Renal cortex interstitium (tissue), 15 donors: ENCODE measurements around the gene RNF212. TPM values are rescaled to one million over a fixed set of nuclear protein-coding genes. Genes with fewer than 3 reads are reported as not detected.

Source experiments
- DNase-seq, 11 donors: peaks; one replicate each; pipeline ENCODE4 v3.0.0-alpha.2; 2013; ENCODE audit warnings: low read depth in 9 of 11, low spot score in 4 of 11; ENCODE audit errors: extremely low read depth in 1 of 11
- long read RNA-seq, 16 experiments: transcript quantifications; one replicate each; lab custom pipeline, GENCODE V29; 2026
- polyA plus RNA-seq, 3 donors: library from polyadenylated mRNA; unstranded; fragments of 120-200 nt; gene quantifications; one replicate each; pipeline ENCODE4 v1.2.1, GENCODE V29; 2013; ENCODE audit not compliant: insufficient read length in 3 of 3

The RNF212 gene, protein sequence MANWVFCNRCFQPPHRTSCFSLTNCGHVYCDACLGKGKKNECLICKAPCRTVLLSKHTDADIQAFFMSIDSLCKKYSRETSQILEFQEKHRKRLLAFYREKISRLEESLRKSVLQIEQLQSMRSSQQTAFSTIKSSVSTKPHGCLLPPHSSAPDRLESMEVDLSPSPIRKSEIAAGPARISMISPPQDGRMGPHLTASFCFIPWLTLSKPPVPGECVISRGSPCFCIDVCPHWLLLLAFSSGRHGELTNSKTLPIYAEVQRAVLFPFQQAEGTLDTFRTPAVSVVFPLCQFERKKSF
- 10 to 100 TPM in 2 of 3 donors, 1 to 10 TPM in 1; 9.4 to 19.3 (median 10.0) TPM for polyA plus RNA-seq
- long read RNA-seq, donor 1, partial matches to known transcripts = 0 of 1 reads
- long read RNA-seq, donor 1, other reads (novel, unspliced or antisense) = 0 of 1 reads
- long read RNA-seq, donor 2, partial matches to known transcripts = 0 of 2 reads
- long read RNA-seq, donor 2, other reads (novel, unspliced or antisense) = 0 of 2 reads
- long read RNA-seq, donor 3, partial matches to known transcripts = 0 of 1 reads
- long read RNA-seq, donor 3, other reads (novel, unspliced or antisense) = 0 of 1 reads
- long read RNA-seq, donor 4, partial matches to known transcripts = 0 of 1 reads
- long read RNA-seq, donor 4, other reads (novel, unspliced or antisense) = 0 of 1 reads
- long read RNA-seq, donor 5 = 0 reads
- long read RNA-seq, donor 6, partial matches to known transcripts = 0 of 1 reads
- long read RNA-seq, donor 6, other reads (novel, unspliced or antisense) = 0 of 1 reads
- long read RNA-seq, donor 7, partial matches to known transcripts = 0 of 1 reads
- long read RNA-seq, donor 7, other reads (novel, unspliced or antisense) = 0 of 1 reads
- long read RNA-seq, donor 8 = 0 reads
- long read RNA-seq, donor 9, partial matches to known transcripts = 0 of 1 reads
- long read RNA-seq, donor 9, other reads (novel, unspliced or antisense) = 0 of 1 reads
- long read RNA-seq, donor 10 = 0 reads
- long read RNA-seq, donor 11 = 0 reads
- long read RNA-seq, donor 12 = 0 reads
- long read RNA-seq, donor 13 = 0 reads
- long read RNA-seq, donor 14 = 0 reads
- long read RNA-seq, donor 15, partial matches to known transcripts = 0 of 1 reads
- long read RNA-seq, donor 15, other reads (novel, unspliced or antisense) = 0 of 1 reads
- long read RNA-seq, donor 16, partial matches to known transcripts = 0 of 1 reads
- long read RNA-seq, donor 16, other reads (novel, unspliced or antisense) = 0 of 1 reads

DNA sequence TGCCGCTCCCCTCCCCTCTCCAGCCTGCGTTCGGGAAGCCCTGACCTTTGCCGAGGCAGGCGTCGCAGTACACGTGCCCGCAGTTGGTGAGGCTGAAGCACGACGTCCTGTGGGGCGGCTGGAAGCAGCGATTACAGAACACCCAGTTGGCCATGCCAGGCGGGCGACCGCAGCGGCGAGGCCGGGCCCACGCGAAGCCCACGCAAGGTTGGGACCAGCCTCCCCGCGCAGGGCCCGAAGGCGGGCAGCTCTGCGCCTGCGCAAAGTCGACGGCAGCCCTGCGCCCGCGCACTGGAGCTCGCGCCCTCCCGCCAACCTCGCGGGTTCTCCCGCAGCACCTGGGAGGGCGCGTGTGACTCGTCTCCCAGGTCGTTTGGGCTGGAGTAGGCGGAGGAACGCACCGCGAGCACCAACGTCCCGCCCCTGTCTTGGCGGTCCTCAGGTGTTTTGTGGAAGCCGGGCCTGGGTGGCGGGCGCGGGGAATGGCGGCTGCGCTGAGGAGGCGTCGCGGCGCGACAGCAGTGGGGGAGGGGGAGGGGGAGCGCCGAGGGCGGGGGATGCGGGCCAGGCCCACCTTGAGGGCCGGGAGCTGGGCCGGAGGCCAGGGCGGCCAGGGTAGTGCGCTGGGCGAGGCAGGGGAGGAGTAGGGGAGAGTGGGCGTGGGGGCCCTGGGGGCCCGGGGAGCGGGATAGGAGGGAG lies at the start of gene RNF212:
Gene RNF212, minus strand, starts transcription at position 254 of the 699 bp plus-strand sequence. Its CDS starts 100 bp downstream, at position 154.
- peak in 2 of 11 donors; percentile 21 to 34 for DNase-seq

DNA sequence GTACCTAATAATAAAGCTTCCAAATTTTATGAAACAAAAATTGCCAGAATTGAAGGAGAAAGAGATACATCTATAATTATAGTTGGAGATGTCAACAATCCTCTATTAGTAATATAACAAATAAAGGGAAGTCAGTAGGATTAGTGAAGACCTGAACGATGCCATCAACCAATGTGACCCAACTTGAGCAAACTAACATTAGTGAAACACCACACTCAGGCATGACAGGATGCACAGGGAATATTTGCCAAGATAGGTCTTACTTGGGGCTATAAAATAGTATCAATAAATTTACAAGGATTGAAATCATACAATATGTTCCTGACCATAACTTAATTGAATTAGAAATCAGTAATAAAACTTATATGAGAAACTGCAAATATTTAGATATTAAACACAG lies 47.0 kb upstream of the RNF212 start:
- no peak for DNase-seq

DNA sequence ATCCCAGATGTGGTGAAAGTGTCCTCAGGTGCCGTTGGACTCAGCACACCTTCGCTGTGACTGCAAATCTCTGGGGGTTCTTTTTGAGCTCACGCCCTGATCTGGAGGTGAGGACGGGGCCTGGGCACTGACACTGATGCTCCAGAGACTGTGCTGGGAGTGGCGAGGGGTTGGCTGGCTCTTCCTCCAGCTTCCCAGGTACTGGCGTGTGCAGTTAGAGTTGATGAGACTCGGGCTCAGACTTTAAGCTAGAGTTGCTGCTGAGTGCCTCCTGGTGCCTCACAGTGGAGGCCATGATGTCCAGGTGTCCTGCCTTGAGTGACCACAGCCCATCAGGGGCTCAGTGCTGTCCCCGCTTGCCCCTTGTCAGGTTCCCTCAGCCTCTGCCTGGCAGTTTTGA lies 42.7 kb upstream of the RNF212 start:
- DNase-seq = no peak

DNA sequence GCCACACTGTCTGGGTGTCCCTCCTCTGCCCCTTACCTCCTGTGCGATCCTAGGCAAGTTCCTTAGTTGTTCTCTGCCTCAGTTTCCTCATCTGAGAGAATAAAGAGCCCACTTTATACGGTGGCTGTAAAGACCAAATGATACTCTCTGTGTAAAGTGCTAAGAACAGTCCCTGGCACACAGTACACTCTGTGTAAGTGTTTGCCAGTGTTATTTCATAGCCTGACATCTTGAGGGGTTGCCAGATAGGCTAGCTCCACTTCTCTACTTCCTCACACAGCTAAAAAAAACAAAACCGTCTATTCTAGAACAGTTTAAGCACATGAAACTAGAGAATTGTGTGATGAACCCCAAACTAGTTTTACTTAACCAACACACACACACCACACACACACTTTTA lies 42.0 kb upstream of the RNF212 start:
- no peak for DNase-seq

DNA sequence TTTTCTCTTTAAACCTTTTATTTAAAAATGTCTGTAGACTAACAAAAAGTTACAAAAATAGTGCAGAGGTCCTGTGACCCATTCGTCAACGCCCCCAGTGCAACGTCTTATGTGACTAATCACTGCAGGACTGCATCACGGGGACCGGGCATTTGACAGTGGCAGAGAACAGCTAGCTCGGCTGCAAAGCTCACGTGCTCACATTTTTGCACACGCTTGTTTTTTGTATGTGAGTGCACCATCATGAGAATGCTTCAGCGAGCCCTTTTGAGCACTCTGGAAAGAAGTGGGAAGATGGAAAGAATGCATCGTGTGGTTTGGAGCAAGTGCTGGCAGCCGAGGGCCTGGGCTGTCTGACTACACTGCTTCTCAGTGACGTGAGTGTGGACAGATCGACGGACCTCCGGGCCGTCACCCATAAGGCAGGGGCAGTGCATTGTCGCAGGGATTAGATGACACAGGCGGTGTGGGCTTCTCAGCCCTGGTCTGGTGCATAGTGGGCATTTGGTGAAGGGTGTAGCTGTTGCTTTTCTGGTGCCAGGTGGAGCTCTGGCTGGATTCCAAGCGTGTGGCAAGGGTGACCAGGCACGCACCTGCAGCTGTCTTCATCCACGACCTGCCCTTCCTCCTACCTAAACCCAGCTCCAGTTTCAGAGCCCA lies 41.3 kb upstream of the RNF212 start:
- DNase-seq = no peak

DNA sequence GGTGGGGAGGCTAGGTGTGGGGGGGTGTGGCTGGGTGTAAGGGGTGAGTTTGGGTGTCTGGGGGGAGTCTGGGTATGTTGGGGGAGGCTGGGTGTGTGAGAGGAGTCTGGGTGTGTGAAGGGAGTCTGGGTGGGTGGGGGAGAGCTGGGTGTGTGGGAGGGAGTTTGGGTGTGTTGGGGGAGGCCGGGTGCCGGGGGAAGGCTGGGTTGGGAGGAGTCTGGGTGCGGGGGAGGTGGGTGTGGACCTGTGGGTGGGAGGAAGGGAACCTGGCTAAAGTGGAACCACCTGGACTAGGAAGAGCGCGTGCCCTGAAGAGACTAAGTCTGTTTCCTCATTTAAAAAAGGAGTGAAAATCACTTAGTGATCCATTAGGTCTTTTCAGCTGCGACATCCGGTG lies 40.8 kb upstream of the RNF212 start:
- no peak for DNase-seq

DNA sequence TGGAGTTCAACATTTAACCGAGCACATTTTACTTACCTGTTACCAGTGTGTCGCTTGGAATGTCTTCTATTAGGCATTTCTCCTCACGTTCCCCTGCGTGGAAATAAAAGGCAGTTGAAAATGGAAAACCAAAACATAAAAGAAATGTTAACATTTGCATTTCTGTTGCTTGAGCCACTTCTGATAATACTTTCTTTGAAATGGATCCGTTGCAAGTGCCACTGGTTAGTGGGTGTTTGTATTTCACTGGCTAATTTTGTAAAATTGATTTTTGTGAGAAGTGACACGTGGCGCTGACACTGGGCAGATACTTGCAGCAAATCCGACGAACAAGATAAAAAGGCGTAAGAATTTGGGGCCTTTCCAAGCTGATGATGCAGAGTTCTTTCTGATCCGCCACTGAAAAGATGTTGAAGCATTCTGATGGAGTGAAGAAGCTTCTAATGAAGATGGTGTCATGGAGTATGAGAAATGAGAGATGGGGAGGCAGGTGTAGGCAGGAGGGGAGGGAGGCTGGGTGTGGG lies 40.3 kb upstream of the RNF212 start:
- no peak for DNase-seq

DNA sequence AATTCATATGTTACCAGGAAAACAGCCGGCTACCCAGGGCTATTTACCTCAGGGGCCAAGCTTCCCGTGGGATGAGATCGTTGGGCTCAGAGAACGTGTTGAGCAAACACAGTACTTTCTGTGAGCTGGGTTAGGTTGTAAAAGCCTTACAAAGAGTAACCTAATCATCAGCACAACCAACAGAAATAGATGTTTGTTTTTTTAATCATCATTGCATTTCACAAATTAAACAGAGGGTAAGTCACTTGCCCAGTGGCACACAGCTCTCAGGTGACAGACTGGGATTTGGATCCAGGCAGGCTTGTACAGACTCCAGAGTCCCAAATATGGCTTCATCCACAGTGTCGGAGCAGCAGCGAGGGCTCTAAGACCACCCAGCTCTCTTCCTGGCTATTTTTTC lies 38.9 kb upstream of the RNF212 start:
- no peak for DNase-seq

DNA sequence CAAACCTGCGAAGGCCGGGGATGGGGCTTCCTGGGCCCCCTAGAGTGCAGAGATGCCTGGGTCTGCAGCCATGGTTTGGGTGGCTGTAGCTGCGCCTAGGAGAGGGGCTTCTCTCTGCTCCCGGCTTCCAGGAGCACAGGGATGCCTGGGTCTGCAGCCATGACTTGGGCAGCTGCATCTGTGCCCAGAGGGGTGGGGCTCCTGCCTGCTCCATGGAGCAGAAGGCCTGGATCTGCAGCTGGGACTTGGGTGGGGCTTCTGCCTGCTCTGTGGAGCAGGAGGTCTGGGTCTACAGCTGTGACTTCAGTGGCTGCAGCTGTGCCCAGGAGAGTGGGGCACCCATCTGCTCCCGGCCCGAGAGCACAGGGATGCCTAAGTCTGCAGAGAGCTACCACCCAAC lies 38.2 kb upstream of the RNF212 start:
- no peak for DNase-seq

DNA sequence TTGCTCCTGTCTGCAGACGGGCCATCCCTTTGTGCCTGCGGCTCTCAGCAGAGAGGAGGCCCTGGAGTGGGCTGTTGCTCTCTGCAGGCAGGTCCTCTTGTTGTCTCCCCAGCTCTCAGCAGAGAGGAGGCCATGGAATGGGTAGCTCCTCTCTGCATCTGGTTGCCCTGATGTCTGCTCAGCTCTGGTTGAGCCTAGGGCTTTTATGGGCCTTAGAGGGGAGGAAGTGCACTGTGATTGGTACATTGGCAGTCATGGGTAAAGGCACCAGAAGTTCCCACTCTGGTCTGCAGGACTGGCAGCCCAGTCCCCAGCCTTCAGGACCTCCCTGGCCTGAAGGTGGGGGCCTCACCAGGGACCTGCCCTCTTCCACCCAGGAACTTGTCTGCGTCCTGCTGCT lies 37.5 kb upstream of the RNF212 start:
- DNase-seq = no peak

DNA sequence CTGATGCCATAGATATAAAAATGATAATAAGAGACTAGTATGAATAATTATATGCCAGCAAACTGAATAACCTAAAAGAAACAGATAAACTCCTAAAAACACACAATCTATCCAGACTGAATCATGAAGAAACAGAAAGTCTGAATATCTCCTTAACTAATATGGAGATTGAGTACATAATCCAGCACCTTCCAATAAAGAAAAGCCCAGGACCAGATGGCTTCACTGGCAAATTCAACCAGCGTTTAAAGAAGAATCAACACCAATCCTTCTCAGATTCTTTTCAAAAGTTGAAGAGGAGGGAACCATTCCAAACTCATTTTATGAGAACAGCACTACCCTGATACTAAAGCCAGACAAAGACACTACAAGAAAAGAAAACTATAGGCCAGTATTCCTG lies 26.5 kb upstream of the RNF212 start:
- no peak for DNase-seq

DNA sequence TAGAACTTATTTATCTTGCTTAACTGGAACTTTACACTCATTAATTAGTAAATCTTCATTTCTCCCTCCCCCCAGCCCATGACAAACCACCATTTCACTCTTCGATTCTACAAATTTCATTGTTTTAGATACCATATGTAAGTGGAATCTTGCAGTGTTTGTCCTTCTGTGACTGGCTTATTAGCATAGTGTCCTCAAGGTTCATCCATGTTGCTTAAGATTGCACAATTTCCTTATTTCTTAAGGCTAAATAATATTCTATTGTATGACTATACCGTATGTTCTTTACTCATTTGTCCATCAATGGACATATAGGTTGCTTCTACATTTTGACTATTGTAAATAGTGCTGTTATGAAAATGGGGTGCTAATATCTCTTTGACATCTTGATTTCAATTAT lies 24.5 kb upstream of the RNF212 start:
- no peak for DNase-seq

DNA sequence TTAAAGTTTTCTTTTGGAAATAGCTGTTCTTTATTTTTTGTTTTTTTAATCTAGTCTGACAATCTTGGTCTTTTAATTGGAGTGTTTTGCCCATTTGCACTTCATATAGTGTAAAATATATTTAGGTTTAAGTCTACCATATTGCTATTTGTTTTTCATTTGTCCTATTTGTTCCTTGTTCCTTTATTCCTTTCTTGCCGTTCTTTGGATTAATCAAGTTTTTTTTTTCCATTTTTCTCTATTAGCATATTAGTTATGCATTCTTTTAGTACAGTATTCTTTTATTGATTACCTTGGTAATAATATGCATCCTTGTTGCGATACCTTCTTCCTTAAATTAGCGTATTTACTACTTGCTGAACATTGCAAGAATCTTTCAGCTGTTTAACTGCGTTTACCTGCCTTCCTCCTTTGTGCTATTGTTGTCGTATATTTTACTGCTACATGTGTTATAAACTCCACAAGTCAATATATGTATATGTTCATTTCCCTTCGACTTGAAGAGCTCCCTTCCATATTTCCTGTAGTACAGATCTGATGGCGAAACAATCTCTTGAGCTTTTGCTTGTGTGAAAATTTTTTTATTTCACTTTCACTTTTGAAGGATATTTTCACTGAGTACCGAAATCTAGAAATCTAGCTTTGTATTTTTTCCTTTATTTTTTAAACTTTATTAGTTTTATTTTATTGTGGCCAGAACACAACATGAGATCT lies 23.9 kb upstream of the RNF212 start:
- DNase-seq = no peak

DNA sequence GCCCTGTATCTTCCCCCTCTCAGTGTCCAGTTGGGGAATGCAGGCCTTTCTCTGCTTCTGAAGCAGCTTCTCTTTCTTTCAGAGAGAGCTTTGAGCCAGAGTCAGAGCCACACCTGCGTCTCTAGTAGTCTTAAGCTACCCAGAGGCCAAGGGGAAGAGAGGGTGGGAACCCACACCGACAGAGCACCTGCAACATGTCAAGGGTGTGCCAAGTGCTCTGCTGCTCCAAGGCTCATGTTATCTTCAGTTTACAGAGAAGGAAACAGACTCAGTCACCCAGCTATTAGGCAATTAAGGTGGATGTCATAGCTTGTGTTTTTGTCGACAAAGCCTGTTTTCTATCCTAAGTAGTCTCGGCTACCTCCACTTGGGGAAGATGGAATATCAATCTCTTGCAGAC lies 22.7 kb upstream of the RNF212 start:
- no peak for DNase-seq

DNA sequence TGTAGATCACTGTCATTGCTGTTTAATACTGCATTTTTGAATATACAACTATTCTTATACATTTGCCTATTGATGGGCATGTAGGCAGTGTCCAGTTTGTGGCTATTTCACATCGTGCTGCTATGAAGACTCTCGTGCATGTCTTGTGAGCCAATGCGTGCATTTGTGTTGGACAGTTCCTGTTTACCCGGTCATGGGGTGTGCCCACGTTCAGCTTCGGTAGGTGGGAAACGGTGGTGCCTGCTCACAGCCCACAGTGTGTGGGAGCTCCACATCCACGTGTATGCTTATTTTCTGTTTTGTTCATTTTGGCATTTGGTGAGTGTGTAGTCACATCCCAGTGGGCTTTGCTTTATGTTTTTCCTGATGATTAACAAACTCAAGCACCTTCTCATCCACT lies 19.7 kb upstream of the RNF212 start:
- DNase-seq = no peak

DNA sequence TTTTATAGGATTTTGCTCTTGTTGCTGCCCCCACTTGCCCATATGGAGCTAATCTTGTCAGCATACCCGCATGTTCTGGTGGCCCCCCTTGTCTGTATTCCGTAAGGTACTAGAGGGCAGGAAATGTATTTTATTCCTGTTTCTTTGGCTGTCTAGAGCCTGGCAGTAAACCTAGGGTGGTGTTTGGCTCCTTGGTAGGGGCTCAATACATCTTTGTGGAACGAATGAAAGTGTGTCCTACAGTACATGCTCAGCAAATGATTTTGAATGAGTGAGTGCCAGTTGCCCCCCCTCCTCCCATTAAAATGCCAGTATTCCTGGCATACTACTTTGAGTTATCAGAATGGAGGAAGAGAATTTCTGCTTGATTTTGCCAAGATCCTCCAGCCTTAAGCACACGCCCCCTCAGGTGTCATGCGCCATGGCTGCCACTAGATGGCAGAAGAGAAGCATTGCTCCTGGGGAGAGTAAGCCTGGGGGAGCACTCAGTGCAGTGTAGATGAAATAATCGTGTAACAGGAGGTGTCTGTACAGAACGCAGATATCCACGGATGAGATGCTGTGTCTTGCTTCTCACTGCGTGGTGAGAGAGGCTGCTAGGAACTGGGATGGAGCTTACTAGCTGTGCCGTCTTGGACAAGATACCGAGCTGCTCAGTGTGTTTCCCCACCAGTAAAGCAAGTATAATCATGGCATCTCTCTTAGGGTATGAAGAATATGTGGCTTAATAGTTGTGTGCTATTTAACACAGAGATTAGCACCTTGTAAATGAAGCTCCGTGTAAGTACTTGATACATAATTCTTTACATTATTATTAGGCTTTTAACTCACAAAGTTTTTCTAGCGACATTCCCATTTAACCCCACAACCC lies 17.2 kb upstream of the RNF212 start:
- peak in 10 of 11 donors; percentile 47 to 76 (median 69) for DNase-seq

DNA sequence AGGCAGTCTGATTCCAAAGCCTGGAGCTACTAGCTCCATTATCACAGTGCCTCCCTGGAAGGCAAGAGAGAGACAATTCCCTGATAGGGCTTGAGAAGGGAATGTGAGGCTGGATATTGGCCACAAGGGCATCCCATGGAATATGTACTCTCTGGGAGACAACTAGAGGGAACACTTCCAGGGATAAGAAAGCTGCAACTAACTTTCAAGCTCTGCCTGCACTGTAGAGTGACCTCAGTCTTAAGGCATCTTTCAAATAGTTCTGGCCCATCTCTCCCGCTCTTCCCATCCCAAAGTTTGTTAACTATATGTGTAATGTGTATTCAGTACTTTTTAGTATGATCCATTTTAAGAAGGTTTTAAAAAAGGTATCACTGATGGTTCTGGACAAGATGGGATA lies 13.1 kb upstream of the RNF212 start:
- no peak for DNase-seq
